NCI-H748 (cell line): Measurements from ENCODE around the gene GABARAP.

Experiments used
- DNase-seq: peaks from one replicate; lab custom pipeline; 2025; ENCODE audit not compliant: unreplicated experiment; lab: John Stamatoyannopoulos, UW

The GABARAP gene

DNA sequence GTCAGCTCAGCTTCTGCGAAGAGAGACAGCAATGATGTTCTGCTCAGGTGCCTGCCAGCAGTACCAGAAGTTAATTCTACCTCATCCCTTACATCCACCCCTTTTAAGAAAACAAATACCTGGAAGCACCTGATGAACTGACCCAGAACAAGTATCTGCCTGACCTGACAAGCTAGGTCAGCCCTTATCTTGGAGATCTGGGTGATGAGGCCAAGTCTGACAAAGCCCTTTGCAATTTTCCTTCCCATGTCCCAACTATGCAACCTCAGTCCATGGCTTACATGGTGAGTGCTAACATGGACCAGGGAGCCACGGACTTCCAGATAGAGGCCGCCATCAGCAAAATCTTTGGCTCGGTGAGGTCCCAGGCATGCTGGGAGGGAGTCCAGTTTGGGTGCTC lies 18.9 kb downstream of the GABARAP start:
- no peak for DNase-seq

DNA sequence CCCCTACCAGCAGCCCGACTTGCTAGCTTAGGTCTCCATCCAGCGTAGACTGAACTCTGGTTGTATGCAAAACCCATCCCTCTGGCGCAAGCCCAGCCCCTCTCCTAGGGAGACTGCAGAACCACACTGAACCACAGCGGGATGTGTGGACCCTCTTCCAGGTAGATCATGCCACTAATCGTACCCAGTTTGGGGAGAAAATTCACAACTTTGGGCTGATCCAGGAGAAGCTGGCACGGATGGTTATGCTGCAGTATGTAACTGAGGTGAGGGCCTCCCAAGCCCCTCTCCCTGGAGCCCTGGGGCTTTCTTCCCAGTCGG lies 19.3 kb downstream of the GABARAP start:
- no peak for DNase-seq

DNA sequence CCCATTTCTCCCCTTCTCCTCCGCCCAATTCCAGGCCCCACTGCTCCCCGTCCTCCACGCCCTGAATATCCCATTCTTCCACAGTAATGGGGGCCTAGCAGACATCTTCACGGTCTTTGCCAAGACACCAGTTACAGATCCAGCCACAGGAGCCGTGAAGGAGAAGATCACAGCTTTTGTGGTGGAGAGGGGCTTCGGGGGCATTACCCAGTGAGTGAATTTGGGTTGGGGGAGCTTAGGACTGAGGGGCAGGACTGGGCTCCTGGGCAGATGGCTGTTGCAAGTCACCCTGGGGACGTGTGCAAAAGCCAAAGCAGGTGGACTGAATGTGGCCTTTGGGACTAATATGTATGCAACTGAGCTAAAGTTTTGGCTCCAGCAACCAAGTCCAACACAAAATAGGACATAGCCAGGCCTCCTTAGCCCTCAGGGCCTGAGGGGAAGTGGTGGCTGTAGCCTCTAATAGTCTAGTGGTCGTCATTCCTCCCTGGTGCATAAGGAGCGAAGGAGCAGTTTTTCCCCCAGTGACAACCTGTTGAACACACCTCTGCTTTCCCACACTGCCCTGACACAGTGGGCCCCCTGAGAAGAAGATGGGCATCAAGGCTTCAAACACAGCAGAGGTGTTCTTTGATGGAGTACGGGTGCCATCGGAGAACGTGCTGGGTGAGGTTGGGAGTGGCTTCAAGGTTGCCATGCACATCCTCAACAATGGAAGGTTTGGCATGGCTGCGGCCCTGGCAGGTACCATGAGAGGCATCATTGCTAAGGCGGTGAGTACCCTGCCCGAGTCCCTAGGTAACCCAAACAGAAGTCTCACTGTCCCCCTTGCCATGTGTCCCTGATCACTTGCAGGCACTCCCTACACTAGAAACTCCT lies 19.9 kb downstream of the GABARAP start:
- no peak for DNase-seq

DNA sequence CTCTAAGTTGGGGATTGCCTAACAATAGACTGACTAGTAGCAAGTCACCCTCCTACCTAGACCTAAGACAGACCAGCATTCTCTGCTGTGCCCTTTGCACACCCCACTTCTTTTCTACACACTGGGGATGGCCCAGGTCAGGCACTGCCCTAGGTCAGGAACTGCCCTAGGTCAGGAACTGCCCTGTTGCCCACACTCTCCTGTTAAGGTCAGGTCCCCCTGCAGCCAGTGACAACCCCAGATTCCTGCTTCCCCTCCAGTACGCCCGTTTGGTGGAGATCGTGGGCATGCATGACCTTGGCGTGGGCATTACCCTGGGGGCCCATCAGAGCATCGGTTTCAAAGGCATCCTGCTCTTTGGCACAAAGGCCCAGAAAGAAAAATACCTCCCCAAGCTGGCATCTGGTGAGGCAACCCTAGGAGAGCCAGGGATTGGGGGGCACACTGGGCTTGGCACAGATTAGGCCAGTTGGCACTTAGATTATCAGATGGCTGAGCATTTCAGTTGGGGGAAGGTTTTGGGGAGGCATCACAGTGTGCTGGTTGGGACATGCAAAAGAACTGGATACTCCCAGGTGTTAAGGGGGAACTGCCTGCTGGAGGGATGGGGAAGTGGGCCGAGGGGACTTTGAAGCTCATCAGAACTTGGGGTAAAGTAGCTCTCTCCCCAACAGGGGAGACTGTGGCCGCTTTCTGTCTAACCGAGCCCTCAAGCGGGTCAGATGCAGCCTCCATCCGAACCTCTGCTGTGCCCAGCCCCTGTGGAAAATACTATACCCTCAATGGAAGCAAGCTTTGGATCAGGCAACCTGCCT lies 20.8 kb downstream of the GABARAP start:
- no peak for DNase-seq

DNA sequence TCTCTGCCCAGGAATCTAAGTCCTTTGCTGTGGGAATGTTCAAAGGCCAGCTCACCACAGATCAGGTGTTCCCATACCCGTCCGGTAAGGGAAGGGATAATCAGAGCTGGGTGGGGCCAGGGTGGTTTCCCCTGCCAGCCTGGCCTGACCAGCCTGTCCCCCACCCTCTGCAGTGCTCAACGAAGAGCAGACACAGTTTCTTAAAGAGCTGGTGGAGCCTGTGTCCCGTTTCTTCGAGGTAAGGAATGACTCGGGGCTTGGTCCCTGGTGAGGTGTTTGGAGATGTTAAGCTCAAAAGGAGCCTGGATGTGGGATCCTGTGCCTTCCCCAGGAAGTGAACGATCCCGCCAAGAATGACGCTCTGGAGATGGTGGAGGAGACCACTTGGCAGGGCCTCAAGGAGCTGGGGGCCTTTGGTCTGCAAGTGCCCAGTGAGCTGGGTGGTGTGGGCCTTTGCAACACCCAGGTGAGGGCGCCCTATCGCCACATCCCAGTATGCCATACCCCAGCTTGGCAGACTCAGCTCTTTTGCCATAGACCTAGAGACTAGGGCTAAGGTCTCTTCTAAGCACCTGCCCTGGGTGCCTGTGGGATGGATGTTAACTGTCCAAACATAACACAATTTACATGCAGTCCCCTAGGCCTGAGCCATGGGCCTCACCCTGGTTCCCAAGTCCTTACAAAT lies 21.5 kb downstream of the GABARAP start:
- DNase-seq = peak; percentile 79

DNA sequence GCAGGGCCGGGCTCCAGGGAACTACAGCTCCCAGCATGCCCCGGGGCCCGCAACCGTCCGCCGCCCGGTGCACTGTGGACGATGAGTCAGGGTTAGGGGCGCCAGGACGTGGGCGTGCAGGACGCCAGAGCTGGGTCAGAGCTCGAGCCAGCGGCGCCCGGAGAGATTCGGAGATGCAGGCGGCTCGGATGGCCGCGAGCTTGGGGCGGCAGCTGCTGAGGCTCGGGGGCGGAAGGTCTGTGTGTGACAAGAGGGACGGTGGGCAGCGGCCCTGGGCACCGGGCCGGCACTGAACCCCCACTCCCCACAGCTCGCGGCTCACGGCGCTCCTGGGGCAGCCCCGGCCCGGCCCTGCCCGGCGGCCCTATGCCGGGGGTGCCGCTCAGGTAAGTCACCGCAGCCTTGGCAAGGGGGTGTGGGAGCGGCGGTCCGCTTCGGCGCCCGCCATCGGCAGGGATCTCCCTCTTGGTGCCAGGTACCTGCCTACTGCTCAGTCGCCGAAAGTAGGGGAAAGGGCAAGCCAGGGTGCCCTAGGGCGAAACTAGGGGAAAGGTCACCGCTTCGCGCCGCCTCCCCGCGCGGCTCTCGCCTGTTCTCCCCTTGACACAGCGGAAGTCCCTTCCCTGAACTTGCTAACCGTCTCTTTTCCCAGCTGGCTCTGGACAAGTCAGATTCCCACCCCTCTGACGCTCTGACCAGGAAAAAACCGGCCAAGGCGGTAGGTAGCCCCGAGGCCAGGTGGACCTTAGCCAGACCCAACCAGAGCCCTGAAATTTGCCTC lies 22.2 kb downstream of the GABARAP start, which contains the start of the genes ACADVL and DLG4:
Gene ACADVL (plus strand): TSS at position 127 of the 781 bp plus-strand sequence. CDS start 47 bp downstream, at position 174.
Gene DLG4 (minus strand): TSS at position 25 of the 781 bp plus-strand sequence.
- DNase-seq = peak; percentile 83

DNA sequence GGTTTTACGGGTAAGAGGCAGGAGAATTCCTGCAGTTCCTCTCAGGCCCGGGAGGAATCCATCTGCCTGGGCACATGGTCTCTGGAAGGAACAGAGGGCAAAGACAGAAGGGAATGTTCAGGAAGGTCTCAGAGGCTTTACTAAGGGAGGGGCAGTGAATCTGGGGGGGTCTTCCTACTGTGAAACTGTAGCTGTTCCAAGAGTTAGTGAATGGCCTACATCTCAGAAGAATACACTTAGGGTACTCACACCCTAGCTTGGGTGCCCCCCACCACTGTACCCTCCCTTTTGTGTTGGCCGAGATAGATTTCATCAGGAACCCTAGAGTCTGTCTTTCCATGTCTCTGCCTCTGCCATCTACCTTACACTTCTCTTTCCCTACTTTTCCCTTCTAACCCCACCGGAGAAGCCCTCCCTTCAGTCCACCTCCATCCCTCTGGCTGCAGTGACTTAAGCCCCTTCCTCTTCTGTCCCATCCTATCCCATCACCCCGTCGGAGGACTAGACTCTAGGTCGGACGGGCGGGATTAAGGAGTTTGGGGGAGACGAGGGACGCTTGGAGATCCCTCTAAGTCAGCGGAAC lies 22.9 kb downstream of the GABARAP start:
- DNase-seq = no peak

DNA sequence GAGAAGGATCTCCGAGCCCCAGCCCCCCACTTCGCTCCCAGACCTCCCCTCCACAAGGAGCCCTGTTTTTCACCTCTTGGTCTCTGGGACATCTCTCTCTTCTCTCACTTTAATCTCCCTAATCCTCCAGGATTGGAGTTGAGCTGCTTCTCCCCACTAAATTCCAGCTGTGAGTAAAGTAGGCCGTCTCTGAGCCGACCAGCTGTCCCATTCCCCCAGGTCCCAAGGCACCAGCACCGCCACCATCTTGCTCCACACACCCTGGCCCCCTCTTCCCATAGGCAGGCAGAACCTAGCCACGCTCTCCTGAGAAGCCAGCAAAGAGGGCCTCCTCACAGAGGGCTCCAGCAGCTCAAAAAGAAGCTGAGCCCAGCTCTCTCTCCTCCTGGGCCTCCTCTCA lies 23.5 kb downstream of the GABARAP start:
- DNase-seq = no peak

DNA sequence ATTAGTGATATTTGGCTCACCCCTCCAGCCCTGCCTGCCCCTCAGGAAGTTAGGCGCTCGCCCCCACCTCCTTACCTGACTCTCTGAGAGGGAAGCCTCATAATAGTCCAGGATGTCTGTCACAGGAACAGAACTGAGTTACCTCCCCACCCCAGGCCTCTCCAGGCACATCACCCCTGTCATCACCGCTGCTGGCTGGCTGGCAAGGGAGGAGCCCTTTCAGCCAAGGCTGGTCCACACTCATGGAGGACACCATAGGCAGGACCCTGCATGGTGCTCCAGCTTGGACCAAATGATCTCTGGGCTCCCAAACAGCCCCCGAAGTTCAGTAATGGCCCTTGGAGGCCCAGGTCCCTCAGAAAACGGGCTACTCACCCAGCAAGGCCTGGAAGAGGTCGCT lies 24.1 kb downstream of the GABARAP start:
- DNase-seq = no peak

DNA sequence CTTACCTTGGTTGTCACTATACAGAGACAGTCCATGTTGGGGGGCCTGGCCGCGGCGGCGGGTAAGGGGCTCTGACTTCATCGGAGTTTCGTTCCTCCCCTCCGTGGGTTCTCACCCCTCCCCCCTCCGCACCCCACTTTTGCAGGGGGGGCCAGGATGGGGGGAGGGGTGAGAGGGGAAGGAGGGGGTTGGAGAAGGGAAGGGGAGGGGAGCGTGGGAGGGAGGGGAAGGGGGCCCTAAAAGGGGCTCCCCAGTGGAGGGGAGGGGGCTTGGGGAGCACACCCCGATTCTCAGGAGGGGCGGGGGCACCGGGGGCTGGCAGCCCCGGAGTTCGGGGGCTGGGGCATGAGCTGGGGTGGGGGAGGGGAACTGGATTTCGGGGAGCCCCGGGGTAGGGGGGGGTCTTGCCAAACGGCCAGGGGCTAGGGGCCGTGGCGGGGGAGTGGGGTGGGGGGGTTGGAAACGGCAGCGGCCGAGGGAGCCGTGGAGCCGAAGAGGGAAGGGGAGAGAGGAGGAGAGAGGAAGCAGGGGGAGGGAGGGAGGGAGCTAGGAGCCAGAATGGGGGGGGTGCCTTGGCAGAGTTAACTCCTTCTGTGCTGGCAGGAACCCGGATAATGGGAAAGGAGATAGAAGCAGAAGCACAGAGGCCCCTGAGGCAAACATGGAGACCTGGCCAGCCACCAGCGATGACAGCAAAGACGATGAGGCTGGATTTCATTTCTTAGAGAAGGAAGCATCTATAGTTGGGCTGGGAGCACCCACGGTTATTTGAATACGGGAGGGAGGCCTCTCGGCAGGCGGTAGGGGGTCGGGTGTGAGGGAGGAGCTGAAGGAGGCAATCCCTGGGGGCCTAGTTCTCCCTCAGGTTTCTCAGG lies 24.9 kb downstream of the GABARAP start:
- peak; percentile 59 for DNase-seq

DNA sequence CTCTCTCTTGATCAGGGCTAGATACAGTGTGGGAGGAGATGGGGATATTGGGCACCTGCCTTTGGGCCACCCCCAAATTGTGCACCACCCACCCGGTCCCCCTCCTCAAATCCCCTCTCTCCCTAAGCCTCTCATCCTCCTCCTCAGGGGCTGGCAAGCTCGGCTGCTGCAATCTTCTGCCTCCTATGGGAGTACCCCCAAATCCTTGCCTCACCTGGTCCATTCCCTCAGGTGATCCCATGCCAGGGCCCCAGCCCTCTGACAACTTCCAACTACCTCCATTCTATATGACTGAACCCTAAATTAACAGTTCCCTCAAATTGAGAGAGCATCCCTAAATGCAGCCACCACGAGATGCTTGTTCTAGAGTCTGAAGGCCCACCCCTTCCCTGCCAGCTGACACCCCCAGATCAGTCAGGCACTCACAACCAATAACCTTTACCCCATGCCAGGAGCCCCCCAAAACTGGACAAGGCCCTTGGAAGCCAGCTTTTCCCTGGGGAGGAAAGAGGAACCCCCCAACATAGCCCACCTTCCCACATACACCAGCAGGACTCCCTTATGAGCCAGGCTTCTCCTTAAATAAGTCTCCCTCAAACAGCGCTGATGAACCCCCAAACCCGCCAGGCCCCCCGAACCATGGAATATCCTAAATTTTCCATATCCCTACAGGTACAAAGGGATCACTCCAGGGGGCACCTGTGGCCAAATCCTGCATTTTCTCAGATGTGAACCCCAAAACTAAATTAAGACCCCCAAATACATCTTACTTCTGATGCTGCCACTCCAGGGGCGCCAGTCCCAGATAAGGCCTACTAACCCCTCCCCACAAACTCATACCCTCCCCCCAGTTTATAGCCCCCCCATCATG lies 25.8 kb downstream of the GABARAP start:
- no peak for DNase-seq

DNA sequence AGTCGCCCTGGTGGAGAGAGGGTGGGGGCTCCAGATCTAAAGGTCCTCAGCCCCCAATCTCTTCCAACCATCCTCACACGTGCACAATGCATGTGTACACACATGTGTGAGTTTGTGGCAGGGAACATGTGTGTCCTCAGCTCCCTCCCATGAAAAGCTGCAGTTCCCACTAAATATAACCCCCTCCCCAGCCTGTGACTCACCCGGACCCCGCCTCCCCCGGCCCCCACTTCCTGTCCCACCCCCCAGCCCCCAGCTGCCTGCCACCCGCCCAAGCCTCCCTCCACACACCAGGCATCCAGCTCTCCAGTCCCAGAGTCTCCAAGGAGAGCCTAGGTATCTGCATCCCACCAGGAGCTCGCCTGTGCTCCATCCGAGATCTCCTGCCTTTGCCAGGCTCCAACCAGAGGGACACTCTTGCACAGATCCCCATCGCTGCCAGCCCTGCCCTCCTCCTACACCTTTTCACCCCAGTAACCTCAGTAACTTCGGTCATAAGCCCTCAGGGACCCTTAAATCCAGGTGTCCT lies 26.5 kb downstream of the GABARAP start:
- DNase-seq = peak; percentile 50

DNA sequence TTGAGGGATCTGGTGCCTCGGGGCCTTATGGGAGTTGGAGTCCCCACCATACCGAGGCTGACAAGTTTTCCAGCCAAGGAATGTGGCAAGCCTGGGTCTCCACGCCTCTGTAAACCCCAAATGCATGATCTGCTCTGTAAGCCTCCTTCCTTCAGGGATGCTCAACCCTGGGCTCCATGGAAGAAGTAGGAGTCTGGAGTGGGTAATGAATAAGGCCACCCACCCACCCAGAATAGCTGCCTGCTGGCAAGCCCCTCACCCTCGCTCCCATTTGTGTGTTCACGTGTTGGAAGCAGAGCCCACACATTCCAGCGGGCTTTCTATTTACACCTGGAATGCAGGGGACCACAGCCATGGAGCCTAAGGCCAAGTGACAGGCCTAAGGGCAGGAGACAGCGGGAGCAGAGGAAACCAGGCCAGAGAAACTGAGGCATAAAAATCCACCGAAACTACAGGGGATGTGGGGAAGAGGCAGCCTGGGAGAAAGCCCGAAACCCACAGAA lies 27.1 kb downstream of the GABARAP start:
- no peak for DNase-seq

DNA sequence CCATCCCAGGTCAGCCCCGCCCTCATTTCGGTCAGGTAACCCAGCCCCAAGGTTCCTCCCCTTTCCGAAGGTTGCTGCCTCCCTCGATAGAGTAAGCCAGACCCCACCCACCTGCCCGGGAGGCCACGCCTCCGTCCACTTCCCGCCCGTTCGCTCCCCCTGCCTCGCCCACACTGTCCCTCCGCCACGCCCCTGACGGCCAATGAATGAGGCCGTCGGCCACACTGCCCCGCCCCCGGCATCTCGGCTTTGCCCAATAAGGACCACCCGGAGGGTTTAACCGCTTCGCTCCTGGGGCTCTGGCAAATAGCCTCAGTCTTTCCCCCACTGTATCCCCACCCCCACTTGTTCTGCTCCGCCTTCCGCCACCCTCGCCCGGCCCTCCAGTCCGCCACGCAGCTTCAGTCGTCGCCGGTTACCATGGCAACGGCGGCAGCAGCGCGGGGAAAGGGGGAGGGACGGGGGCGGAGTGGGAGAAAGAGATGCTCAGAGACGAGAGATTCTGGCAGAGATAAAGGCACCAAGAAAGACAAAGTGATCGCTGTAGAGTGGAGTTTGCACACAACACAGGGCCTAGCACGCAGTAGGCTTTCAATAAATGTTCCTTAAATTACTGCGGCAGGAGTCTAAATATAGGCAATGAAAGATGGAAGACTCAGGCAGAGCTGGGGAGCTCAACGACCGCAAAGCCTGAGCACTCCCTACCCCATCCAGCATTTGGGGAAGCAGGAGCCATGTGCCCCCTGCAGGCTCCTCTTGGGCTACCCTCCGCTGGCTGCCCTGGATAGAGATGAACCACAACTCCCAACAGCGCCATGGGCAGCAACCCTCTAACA lies 27.7 kb downstream of the GABARAP start:
- peak; percentile 100 for DNase-seq

DNA sequence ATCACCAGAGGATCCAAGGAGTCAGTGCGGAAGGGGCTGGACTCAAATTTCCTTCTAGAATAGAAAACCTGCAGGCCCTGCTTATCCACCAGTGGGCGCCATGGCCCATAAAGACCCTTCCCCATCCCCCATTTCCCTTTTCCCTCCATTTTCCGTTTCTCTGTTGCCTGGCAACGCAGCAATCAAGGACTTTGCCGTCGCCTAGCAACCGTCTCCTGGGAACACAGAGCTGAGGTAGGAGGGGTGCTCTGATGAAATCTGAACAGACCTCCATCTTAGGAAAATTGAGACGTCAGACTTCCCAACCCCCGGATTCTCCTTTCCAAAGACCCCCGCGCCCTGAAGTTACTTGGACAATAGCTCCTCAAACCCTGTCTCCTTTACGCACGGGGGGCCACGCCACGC lies 28.4 kb downstream of the GABARAP start:
- peak; percentile 100 for DNase-seq

DNA sequence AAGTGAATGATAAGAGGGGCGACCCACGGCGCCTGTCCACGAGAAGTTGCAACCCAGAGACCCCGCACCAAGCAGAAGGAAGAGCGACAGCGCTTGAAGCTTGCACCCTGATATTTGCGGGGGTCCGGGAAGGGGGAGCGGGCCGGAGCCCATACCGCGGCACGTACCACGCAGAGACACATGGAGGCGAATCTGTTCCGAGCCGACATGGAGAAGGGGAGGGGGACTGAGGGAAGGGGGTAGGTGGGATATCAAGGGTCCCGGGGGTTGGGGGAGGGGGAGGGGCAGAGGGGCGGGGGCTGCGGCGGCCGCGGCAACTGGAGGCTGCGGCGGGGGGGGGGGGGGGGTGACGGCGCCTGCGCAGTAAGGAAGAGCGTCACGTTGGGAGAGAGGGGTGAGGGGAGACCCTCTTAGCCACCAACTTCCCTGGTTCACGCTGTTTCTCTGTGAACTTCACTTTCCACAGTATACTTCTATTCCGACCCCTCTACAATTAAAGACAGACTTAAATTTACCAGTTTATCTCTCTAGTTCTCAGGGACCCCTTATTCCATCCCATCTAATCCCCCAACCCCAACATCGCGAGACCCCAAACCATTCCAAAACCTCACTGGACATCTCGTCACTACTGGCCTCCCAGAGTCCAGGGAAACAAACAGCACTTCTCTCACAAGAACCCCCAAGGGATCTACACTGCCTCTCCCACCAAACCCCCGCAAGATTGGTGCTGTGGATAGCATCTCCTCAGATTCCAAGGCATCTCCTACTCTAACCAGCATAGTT lies 30.6 kb downstream of the GABARAP start:
- no peak for DNase-seq
